ENCODE data around the gene UCN.

The UCN gene

DNA sequence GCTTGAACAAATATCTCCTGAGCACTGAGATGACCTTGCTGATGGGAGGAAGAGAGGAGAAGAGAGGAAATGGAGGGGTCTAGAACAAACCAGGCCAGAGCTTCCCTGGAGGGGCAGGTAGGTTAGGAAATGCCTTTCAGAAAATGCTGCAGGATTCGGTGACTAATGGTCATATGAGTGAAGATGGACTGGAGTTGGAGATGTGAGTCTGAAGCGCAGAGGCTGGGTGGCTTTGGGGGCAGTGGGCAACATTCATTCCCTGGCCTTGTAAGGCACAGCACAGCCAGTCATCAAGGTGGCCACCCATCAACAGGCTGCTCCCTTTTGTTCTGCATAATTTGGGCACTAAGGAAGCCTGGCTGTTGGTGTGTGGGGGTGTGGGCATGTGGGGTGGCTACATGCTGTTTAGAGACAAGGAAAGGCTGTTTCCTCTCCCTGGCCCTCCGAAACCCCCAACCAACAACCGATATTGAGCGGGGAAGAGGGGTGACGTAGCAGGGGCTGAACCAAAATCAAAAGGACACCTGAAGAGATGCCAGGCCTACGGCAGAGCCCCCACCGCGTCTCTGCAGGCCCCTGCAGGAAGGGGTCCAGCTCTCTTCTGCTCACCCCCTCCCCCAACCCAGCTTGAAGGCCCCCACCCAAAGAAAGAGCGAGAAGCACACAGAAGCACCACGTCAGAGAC lies 46.9 kb downstream of the UCN start:
- DNase-seq (ENCODE audit: low read depth), result no peak

GRCh38 chr2:27258051-27258450 lies 50.2 kb downstream of the UCN start:
- DNase-seq (ENCODE audit: low read depth), result no peak

All from iris pigment epithelial cell (primary cell).